BLaER1 (cell line): ENCODE measurements around the gene FBXO2.
A peak's percentile ranks its signal among the peaks of the same experiment; 100 is the strongest.

ENCODE experiments used
- H3K27ac ChIP-seq: shearing (Covaris generic); formaldehyde crosslinking; 2 replicates; pipeline ENCODE4 v1.8.1; 2022
- H3K27me3 ChIP-seq: shearing (Covaris generic); formaldehyde crosslinking; 2 replicates; pipeline ENCODE4 v1.8.1; 2022
- H3K36me3 ChIP-seq: shearing (Covaris generic); formaldehyde crosslinking; 2 replicates; pipeline ENCODE4 v1.8.1; 2022
- H3K4me1 ChIP-seq: shearing (Covaris generic); formaldehyde crosslinking; 2 replicates; pipeline ENCODE4 v1.8.1; 2022
- H3K4me2 ChIP-seq: shearing (Covaris generic); formaldehyde crosslinking; 2 replicates; pipeline ENCODE4 v1.8.1; 2022
- H3K4me3 ChIP-seq: shearing (Covaris generic); formaldehyde crosslinking; 2 replicates; pipeline ENCODE4 v1.8.1; 2022
- H3K9ac ChIP-seq: shearing (Covaris generic); formaldehyde crosslinking; 2 replicates; pipeline ENCODE4 v1.8.1; 2022
- H3K9me3 ChIP-seq: shearing (Covaris generic); formaldehyde crosslinking; 2 replicates; pipeline ENCODE4 v1.8.1; 2022
- H4K20me1 ChIP-seq: shearing (Covaris generic); formaldehyde crosslinking; 2 replicates; pipeline ENCODE4 v1.8.1; 2022
- Cebpa-rat ChIP-seq: shearing (Covaris generic); IDR thresholded peaks from 2 replicates; pipeline ENCODE4 v1.8.1; 2022

Gene FBXO2

GRCh38 chr1:11671544-11672286 lies 17.5 kb upstream of the FBXO2 start:
- no peak for TF ChIP-seq Cebpa-rat
- Histone ChIP-seq H3K36me3 (peaks cover 88% of the 10 kb centered on the region), H3K4me1 (peaks cover 24% of the 10 kb centered on the region), H3K9me3 (no peaks in the 10 kb centered on the region), H3K4me3 (no peak overlapping the region), H3K27ac (no peak overlapping the region), H3K4me2 (no peak overlapping the region), H3K9ac (no peak overlapping the region), H3K27me3 (no peaks in the 10 kb centered on the region), H4K20me1 (peaks cover 74% of the 10 kb centered on the region)

DNA sequence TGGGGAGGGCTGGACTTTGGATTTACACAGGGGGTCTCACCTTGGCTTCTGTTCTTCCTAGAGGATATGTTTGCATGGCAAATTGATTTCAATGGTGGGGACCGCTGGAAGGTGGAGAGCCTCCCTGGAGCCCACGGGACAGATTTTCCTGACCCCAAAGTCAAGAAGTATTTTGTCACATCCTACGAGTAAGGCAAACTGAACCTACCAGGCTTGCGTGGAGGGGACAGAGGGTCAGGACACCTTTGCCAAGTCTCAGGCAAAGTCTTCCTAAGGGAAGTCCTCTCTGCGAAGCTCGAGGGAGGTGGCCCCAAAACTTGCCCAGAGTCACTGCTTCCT lies 16.9 kb upstream of the FBXO2 start:
- Histone ChIP-seq H3K4me3 (no peak overlapping the region), H3K27me3 (no peaks in the 10 kb centered on the region), H3K36me3 (peaks cover 85% of the 10 kb centered on the region), H3K4me2 (no peak overlapping the region), H3K4me1 (peaks cover 24% of the 10 kb centered on the region), H3K9me3 (no peaks in the 10 kb centered on the region), H3K27ac (no peak overlapping the region), H3K9ac (no peak overlapping the region), H4K20me1 (peaks cover 68% of the 10 kb centered on the region)
- TF ChIP-seq Cebpa-rat, result no peak

DNA sequence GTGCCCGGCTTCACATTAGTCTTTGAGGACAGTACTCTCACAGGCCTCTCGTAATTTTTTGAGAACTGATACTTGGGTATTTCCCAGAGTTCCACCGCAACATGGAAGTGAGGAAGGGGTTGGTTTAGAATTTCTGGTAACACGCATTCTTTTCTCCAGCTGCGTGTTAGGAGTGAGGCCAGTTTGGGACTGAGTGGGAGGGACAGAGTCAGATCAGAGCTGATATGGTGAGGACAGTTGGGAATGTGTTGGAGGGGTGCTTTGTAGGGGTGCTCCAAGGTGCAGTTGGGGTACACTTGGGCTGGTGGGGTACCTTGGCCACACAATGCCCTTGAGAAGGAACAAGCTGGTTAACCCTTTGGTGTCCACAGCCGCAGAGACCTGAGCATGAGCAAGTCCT lies 16.5 kb upstream of the FBXO2 start:
- H4K20me1 ChIP-seq, result peaks cover 64% of the 10 kb centered on the region
- no peak overlapping the region for H3K27ac ChIP-seq
- H3K4me2 ChIP-seq, result no peak overlapping the region
- H3K9me3 ChIP-seq, result no peaks in the 10 kb centered on the region
- H3K9ac ChIP-seq, result no peak overlapping the region
- no peaks in the 10 kb centered on the region for H3K27me3 ChIP-seq
- peaks cover 28% of the 10 kb centered on the region for H3K4me1 ChIP-seq
- H3K36me3 ChIP-seq, result peaks cover 81% of the 10 kb centered on the region
- no peak overlapping the region for H3K4me3 ChIP-seq
- no peak for TF ChIP-seq Cebpa-rat

GRCh38 chr1:11668516-11668915 lies 14.3 kb upstream of the FBXO2 start:
- TF ChIP-seq Cebpa-rat, result no peak
- Histone ChIP-seq H3K27ac (no peak overlapping the region), H3K36me3 (peaks cover 59% of the 10 kb centered on the region), H3K9ac (no peak overlapping the region; the same call in 1 of the 2 replicates), H3K27me3 (no peaks in the 10 kb centered on the region), H3K4me1 (peaks cover 41% of the 10 kb centered on the region), H3K9me3 (no peaks in the 10 kb centered on the region), H3K4me2 (peak overlapping the region; percentile 42), H4K20me1 (peaks cover 49% of the 10 kb centered on the region), H3K4me3 (no peak overlapping the region)

DNA sequence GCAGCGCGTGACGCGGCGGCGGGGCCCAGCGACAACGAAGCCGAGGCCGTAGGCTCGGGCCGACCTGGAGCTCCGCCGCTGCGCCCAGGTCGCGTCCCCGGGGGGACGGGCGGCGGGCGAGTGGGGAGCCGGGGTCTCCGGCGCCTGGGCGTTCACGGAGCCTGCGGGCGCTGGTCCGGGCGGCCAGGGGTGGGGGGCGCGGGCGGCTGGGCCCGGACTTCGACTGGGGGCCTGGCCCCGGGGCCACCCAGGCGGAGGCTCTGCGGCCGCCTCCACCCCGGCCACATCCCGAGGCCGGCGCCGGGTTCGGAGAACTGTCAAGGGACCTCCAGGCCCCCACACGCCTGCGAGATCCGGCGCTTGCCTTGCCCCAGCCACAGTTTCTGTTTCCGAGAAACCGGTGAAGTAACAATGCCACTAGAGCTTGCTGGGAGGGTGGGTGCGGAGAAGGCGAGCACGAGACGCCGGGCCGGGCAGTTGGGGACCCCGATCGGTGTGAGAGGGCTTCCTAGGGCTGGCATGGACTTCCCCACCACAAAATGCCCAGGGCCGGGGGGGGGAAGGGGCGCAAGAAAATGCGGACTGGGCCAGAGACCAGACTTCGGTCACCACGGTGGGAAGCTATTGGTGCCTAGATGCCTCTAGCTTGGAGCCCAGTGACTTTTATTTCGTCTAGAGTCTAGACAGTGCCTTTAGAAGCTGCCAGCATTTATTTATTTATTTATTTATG lies 10.3 kb upstream of the FBXO2 start:
- peak overlapping the region; percentile 71 for H3K4me3 ChIP-seq
- H3K27ac ChIP-seq, result peak overlapping the region; percentile 62
- H3K36me3 ChIP-seq, result peaks cover 57% of the 10 kb centered on the region
- H3K9me3 ChIP-seq, result no peaks in the 10 kb centered on the region
- H3K4me2 ChIP-seq, result peak overlapping the region; percentile 73
- TF ChIP-seq Cebpa-rat, result no peak
- H3K4me1 ChIP-seq, result peaks cover 43% of the 10 kb centered on the region
- H3K27me3 ChIP-seq, result no peaks in the 10 kb centered on the region
- peak overlapping the region; percentile 80 for H3K9ac ChIP-seq
- peaks cover 35% of the 10 kb centered on the region for H4K20me1 ChIP-seq

- Histone ChIP-seq H3K4me1 (peaks cover 26% of the 10 kb centered on the region), H3K27ac (no peak overlapping the region), H3K27me3 (no peaks in the 10 kb centered on the region), H3K9ac (no peak overlapping the region), H3K36me3 (peaks cover 55% of the 10 kb centered on the region), H4K20me1 (peaks cover 13% of the 10 kb centered on the region; the same call in 1 of the 2 replicates), H3K9me3 (no peaks in the 10 kb centered on the region), H3K4me3 (no peak overlapping the region), H3K4me2 (no peak overlapping the region)
- no peak for TF ChIP-seq Cebpa-rat
These were observed 6.9 kb upstream of the FBXO2 start for GRCh38 chr1:11661103-11661502.

- Histone ChIP-seq H3K4me2 (no peak overlapping the region), H4K20me1 (peaks cover 18% of the 10 kb centered on the region; the same call in 1 of the 2 replicates), H3K27me3 (no peaks in the 10 kb centered on the region), H3K36me3 (peaks cover 55% of the 10 kb centered on the region), H3K27ac (no peak overlapping the region), H3K4me3 (no peak overlapping the region), H3K9me3 (no peaks in the 10 kb centered on the region), H3K4me1 (peaks cover 25% of the 10 kb centered on the region), H3K9ac (no peak overlapping the region)
- TF ChIP-seq Cebpa-rat, result no peak
These were observed 5.5 kb upstream of the FBXO2 start for GRCh38 chr1:11659748-11660147.

DNA sequence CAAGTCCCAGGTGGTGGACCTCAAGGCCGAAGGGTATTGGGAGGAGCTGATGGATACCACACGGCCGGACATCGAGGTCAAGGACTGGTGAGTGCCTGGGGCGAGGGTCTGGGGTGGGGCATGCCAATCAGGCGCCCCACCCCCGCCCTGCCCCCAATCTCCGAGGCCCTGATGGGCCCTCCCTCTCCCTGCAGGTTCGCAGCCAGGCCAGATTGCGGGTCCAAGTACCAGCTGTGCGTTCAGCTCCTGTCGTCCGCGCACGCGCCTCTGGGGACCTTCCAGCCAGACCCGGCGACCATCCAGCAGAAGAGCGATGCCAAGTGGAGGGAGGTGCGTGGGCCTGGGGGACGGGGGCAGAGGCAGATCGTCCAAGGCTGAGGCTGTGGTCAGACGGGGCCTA lies 4.3 kb upstream of the FBXO2 start:
- H3K27ac ChIP-seq, result no peak overlapping the region
- H3K9me3 ChIP-seq, result no peaks in the 10 kb centered on the region
- peaks cover 55% of the 10 kb centered on the region for H3K36me3 ChIP-seq
- H4K20me1 ChIP-seq, result peaks cover 19% of the 10 kb centered on the region
- TF ChIP-seq Cebpa-rat, result no peak
- H3K9ac ChIP-seq, result no peak overlapping the region
- peaks cover 26% of the 10 kb centered on the region for H3K4me1 ChIP-seq
- no peak overlapping the region for H3K4me2 ChIP-seq
- H3K4me3 ChIP-seq, result no peak overlapping the region
- H3K27me3 ChIP-seq, result peaks cover 11% of the 10 kb centered on the region; the same call in 1 of the 2 replicates

DNA sequence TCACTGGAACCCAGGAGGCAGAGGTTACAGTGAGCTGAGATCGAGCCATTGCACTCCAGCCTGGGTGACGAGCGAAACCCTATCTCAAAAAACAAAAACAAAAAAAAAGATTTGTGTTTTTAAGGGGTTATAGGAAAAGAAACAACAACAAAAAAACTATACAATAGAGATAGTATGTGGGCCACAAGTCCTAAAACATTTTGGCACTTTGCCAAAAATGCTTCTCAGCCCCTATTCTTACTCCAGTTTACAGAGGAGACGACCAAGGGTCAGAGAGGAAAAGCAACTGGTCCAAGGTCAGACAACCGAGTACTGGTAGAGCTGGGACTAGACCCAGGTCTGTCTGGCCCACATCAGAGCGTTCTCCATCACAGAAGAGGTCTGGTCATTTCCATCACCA lies 3.4 kb upstream of the FBXO2 start:
- Histone ChIP-seq H3K9ac (no peak overlapping the region), H3K27ac (no peak overlapping the region), H3K4me2 (peak overlapping the region; percentile 40), H3K4me3 (no peak overlapping the region), H3K4me1 (peaks cover 30% of the 10 kb centered on the region), H4K20me1 (peaks cover 14% of the 10 kb centered on the region), H3K9me3 (no peaks in the 10 kb centered on the region), H3K27me3 (peaks cover 12% of the 10 kb centered on the region; the same call in 1 of the 2 replicates), H3K36me3 (peaks cover 53% of the 10 kb centered on the region)
- no peak for TF ChIP-seq Cebpa-rat
